GM12878 (cell line): ENCODE data around the gene TMEM175. TPM values are rescaled to one million over a fixed set of nuclear protein-coding genes. Genes with fewer than 3 reads are reported as not detected.

Experiments used
- ATAC-seq: fragments of 200-7000 bp; cut with Tn5 transposase; 3 replicates; pipeline ENCODE4 v1.9.1; 2020; ENCODE audit warnings: mild to moderate bottlenecking, moderate library complexity
- BruUV-seq: library from RNA; stranded (reverse); fragments of 400-500 nt; replicated peaks from 2 replicates; lab custom pipeline; 2021; lab: Mats Ljungman, UMichigan
- CTCF ChIA-PET: fragments of 300-600 bp; sonication (Branson Sonifier 250); formaldehyde crosslinking; extraction: SDS; loops from one replicate; lab custom pipeline; 2021; ENCODE audit warnings: inconsistent platforms; lab: Yijun Ruan, JAX
- POLR2A ChIA-PET: fragments of 350-600 bp; formaldehyde crosslinking; extraction: SDS; loops from one replicate; lab custom pipeline; 2021; ENCODE audit warnings: inconsistent platforms; lab: Charles Lee
- RAD21 ChIA-PET: fragments of 300-600 bp; sonication (Branson Sonifier 250); formaldehyde crosslinking; loops from one replicate; lab custom pipeline; 2023; ENCODE audit warnings: antibody characterized with exemption; ENCODE audit not compliant: unreplicated experiment; lab: Charles Lee
- SMC1A ChIA-PET: fragments of 300-600 bp; sonication (Branson Sonifier 250); formaldehyde crosslinking; loops from one replicate; lab custom pipeline; 2023; ENCODE audit not compliant: unreplicated experiment, uncharacterized antibody; lab: Charles Lee
- DNase-seq: peaks from one replicate; pipeline ENCODE4 v3.0.0-alpha.2; 2011; ENCODE audit warnings: low read depth, low spot score
- FAIRE-seq: peaks from 3 replicates; lab custom pipeline; 2011; peaks lifted over from hg19 to GRCh38; lab: Jason Lieb, UNC
- H2AFZ ChIP-seq: 2 replicates; pipeline ENCODE4 v1.6.0; 2011; ENCODE audit warnings: low read depth, low read length, control low read depth; ENCODE audit not compliant: control insufficient read depth
- H3K27ac ChIP-seq: 2 replicates; pipeline ENCODE4 v1.5.1; 2011; ENCODE audit warnings: control low read depth; ENCODE audit not compliant: control insufficient read depth, insufficient read depth
- H3K27me3 ChIP-seq, 2 experiments: replicated peaks in 1 of 2; 2 replicates each; pipeline versions ENCODE4 v1.6.0 to v1.6.1; 2011; ENCODE audit warnings: low read length in 1 of 2; ENCODE audit not compliant: control insufficient read depth in 2 of 2, insufficient read depth in 2 of 2
- H3K36me3 ChIP-seq, 2 experiments: 2 replicates each; pipeline ENCODE4 v1.5.1; 2011; ENCODE audit warnings: low read length in 1 of 2; ENCODE audit not compliant: control insufficient read depth in 2 of 2, insufficient read depth in 2 of 2
- H3K4me1 ChIP-seq: 2 replicates; pipeline ENCODE4 v1.6.1; 2011; ENCODE audit warnings: mild to moderate bottlenecking, low read length, moderate library complexity, mixed read lengths; ENCODE audit not compliant: control insufficient read depth, insufficient read depth
- H3K4me2 ChIP-seq: 2 replicates; pipeline ENCODE4 v1.6.0; 2011; ENCODE audit warnings: control low read depth; ENCODE audit not compliant: control insufficient read depth, insufficient read depth
- H3K4me3 ChIP-seq: fragments of 200-600 bp; sonication (generic); 2 replicates; pipeline ENCODE4 v1.5.1; 2016
- H3K79me2 ChIP-seq: 2 replicates; pipeline ENCODE4 v1.6.0; 2011; ENCODE audit warnings: low read length; ENCODE audit not compliant: control insufficient read depth, insufficient read depth
- H3K9ac ChIP-seq: 2 replicates; pipeline ENCODE4 v1.8.0; 2011; ENCODE audit warnings: low read length, control low read depth, mixed read lengths; ENCODE audit not compliant: control insufficient read depth, insufficient read depth
- H3K9me3 ChIP-seq: replicated peaks from 3 replicates; pipeline ENCODE4 v1.5.1; 2011; ENCODE audit warnings: mild to moderate bottlenecking, low read length; ENCODE audit not compliant: control insufficient read depth, insufficient read depth
- H4K20me1 ChIP-seq: 2 replicates; pipeline ENCODE4 v1.6.0; 2011; ENCODE audit not compliant: control insufficient read depth, insufficient read depth
- CTCF ChIP-seq, 3 experiments: IDR thresholded peaks in 2 of 3; conservative IDR thresholded peaks in 1 of 3; 2 replicates each; pipeline ENCODE4 v1.5.1; 2011; ENCODE audit warnings: low read depth in 3 of 3, low read length in 3 of 3, mild to moderate bottlenecking in 3 of 3, control low read depth in 2 of 3, moderate library complexity in 2 of 3, inconsistent platforms in 1 of 3, mixed read lengths in 1 of 3; ENCODE audit not compliant: control insufficient read depth in 2 of 3, insufficient read depth in 1 of 3; ENCODE audit errors: extremely low read depth in 1 of 3
- FOXM1 ChIP-seq: IDR thresholded peaks from 2 replicates; pipeline ENCODE4 v1.6.1; 2012; ENCODE audit warnings: low read depth, mild to moderate bottlenecking, inconsistent platforms, low read length, moderate library complexity
- IRF5 ChIP-seq: fragments of 450-650 bp; IDR thresholded peaks from 2 replicates; pipeline ENCODE4 v1.6.1; 2017; ENCODE audit warnings: borderline replicate concordance
- MXI1 ChIP-seq: fragments of 150-350 bp; IDR thresholded peaks from 2 replicates; pipeline ENCODE4 v1.6.1; 2011; ENCODE audit warnings: low read depth, mild to moderate bottlenecking, inconsistent platforms, low read length, improper control_type of control experiment
- NBN ChIP-seq: fragments of 450-650 bp; IDR thresholded peaks from 2 replicates; pipeline ENCODE4 v1.6.1; 2016
- SMC3 ChIP-seq: IDR thresholded peaks from 2 replicates; pipeline ENCODE4 v1.6.1; 2011; ENCODE audit warnings: low read length, improper control_type of control experiment, borderline replicate concordance
- YY1 ChIP-seq: IDR thresholded peaks from 2 replicates; pipeline ENCODE4 v1.6.1; 2011; ENCODE audit warnings: low read depth, mild to moderate bottlenecking, low read length
- ZNF384 ChIP-seq: IDR thresholded peaks from 2 replicates; pipeline ENCODE4 v1.6.1; 2012; ENCODE audit warnings: low read depth, mild to moderate bottlenecking, low read length, improper control_type of control experiment, borderline replicate concordance
- WGBS: methylation state at CpG from one replicate; pipeline ENCODE4 v1.1.6; 2016; ENCODE audit warnings: low lambda C conversion rate; ENCODE audit not compliant: insufficient replicate concordance, insufficient coverage; ENCODE audit errors: missing lambda C conversion rate; 5-methylcytosine and 5-hydroxymethylcytosine counted together
- in situ Hi-C: fragments of 300-500 bp; cut with MboI; formaldehyde crosslinking; loops from 9 replicates; pipeline ENCODE4 v1.14.3; 2018; ENCODE audit warnings: mixed read lengths
- intact Hi-C: fragments of 100-400 bp; cut with micrococcal nuclease; formaldehyde crosslinking; loops from one replicate; pipeline ENCODE4 v1.14.2; 2022; ENCODE audit not compliant: unreplicated experiment
- polyA plus RNA-seq, 11 experiments: library from polyadenylated mRNA; depleted of rRNA in 4 of 11; unstranded in 6 of 11; stranded (reverse) in 5 of 11; fragments of >200 nt; fragmentation: Nextera tagmentation in 4 of 11; fragmentation: Illumina TruSeq in 1 of 11; extraction: Ambion mirVana in 4 of 11; extraction: Trizol in 1 of 11; gene quantifications; 1 replicate in 1 of 11; 2 replicates in 10 of 11; pipeline versions ENCODE4 v1.2.1 to v1.2.3, GENCODE V29; 2011 to 2016; ENCODE audit warnings: inconsistent platforms in 2 of 11, missing spikeins in 2 of 11, low read depth in 1 of 11
- total RNA-seq, 4 experiments: library from RNA; depleted of rRNA in 3 of 4; stranded (reverse); fragments of >200 nt in 3 of 4; fragmentation: Illumina TruSeq in 1 of 4; extraction: Trizol in 1 of 4; gene quantifications; 2 replicates each; pipeline versions ENCODE4 v1.2.1 to v1.2.3, GENCODE V29; 2013 to 2021

Gene TMEM175
- total and polyA plus RNA-seq, 10 of the 15 experiments (the other 5 are each of a cell fraction or from before 2014, with no cell fraction given) = 0.11 to 39.5 (median 22.3) TPM

GRCh38 chr4:985123-985830 lies 53.0 kb downstream of the TMEM175 start:
- SMC1A ChIA-PET = interaction anchor here (1.0 to 2.6 kb wide), 2 partner anchors 49 to 51 kb away, joined by 4 to 12 read pairs; no protein-coding TSS in a partner anchor
- Histone ChIP-seq H3K9me3 (no peaks in the 10 kb centered on the region; the same call in 2 of the 3 replicates), H4K20me1 (no peaks in the 10 kb centered on the region), H3K27me3 (no peaks in the 10 kb centered on the region), H3K4me1 (peaks cover 8% of the 10 kb centered on the region; the same call in 1 of the 2 replicates), H3K79me2 (no peaks in the 10 kb centered on the region), H3K4me3 (no peak overlapping the region), H3K36me3 (no peaks in the 10 kb centered on the region), H3K27ac (no peak overlapping the region), H2AFZ (peak overlapping the region; percentile 72), H3K4me2 (peak overlapping the region; percentile 82), H3K9ac (no peak overlapping the region)
- no TSS peak for BruUV-seq
- intact Hi-C loops (loop anchor here (10.0 kb wide), 1 partner anchor 90 kb away; no protein-coding TSS in a partner anchor), in situ Hi-C loops (no loop called here)
- TF ChIP-seq FOXM1 (no peak), IRF5 (no peak), MXI1 (0 out of 2 replicates have a peak, but pooled peaks have one; percentile 18), ZNF384 (no peak), SMC3 (peak; percentile 14; the same call in 1 of the 2 replicates), YY1 (peak; percentile 72), CTCF (IDR thresholded peaks at IDR 0.05 in 2 of 3, conservative IDR thresholded peaks at IDR 0.05 in 1 of 3; ENCODE audit: control insufficient read depth in 2 of 3, extremely low read depth in 1 of 3, insufficient read depth in 1 of 3, low read depth in 3 of 3, low read length in 3 of 3) (peak in 2 of 3 experiments; percentile 12 to 16; a peak in 2 of 6 replicates), NBN (0 out of 2 replicates have a peak, but pooled peaks have one; percentile 24)
- RAD21 ChIA-PET = interaction anchor here (1.3 to 5.2 kb wide), 3 partner anchors 52 to 192 kb away, joined by 4 to 48 read pairs (median 4); partner anchors contain the start of genes GAK and TMEM175
- ATAC-seq (peak; percentile 74), DNase-seq (no peak), FAIRE-seq (peak; percentile 62)
- 20% methylated on average over 21 of the region's 23 CpGs for WGBS
- CTCF ChIA-PET = interaction anchor here (0.8 to 4.1 kb wide), 5 partner anchors 55 to 243 kb away, joined by 3 to 46 read pairs (median 3); no protein-coding TSS in a partner anchor
- POLR2A ChIA-PET = no interaction called here
